Mesangial cell (primary cell): ENCODE measurements around the gene CNOT6. TPM values are rescaled to one million over a fixed set of nuclear protein-coding genes. Genes with fewer than 3 reads are reported as not detected.

Source experiments
- total RNA-seq: library from RNA; depleted of rRNA; stranded (reverse); fragments of >200 nt; gene quantifications from 2 replicates; pipeline ENCODE4 v1.2.3, GENCODE V29; 2015

Gene CNOT6
- total RNA-seq, result 11.2 and 13.2 TPM in 2 replicates

GRCh38 chr5:180494060-180494509 lies at the start of gene CNOT6:
TSS of gene CNOT6 (plus strand) at chr5:180494379. CDS start at chr5:180529277, 34,898 bp downstream.

GRCh38 chr5:180591311-180591887 lies 97.2 kb downstream of the CNOT6 start, which contains the start of gene SCGB3A1:
TSS of gene SCGB3A1 (minus strand) at chr5:180591499. CDS start at chr5:180591462, 37 bp downstream.

Other genes with a start within 250 kb of the CNOT6 start
- 14.1 and 19.4 TPM in 2 replicates for gene MAPK9, start 202.3 kb upstream of the CNOT6 start, total RNA-seq
- 14.2 and 18.6 TPM in 2 replicates for gene GFPT2, start 141.0 kb upstream of the CNOT6 start, total RNA-seq
- 0.38 and 3.9 TPM in 2 replicates for gene SCGB3A1, start 97.1 kb downstream of the CNOT6 start, total RNA-seq
- 0.38 and 0.81 TPM in 2 replicates for gene FLT4, start 155.2 kb downstream of the CNOT6 start, total RNA-seq
- not detected in 2 replicates for gene OR2Y1, start 245.7 kb downstream of the CNOT6 start, total RNA-seq